SU-DHL-6 (cell line): ENCODE results near the gene CEP104.

Source experiments
- H2AFZ ChIP-seq: fragments of 200-600 bp; sonication (generic); 2 replicates; pipeline ENCODE4 v1.6.1; 2014; ENCODE audit warnings: low read depth, mild to moderate bottlenecking, moderate library complexity, mixed read lengths, antibody characterized with exemption, low read length; ENCODE audit not compliant: severe bottlenecking
- H3F3A ChIP-seq: fragments of 200-600 bp; shearing (Covaris generic); 2 replicates; pipeline ENCODE4 v1.6.0; 2016; ENCODE audit warnings: antibody characterized with exemption, mild to moderate bottlenecking; ENCODE audit not compliant: insufficient read depth
- H3K27ac ChIP-seq: fragments of 200-600 bp; sonication (generic); 2 replicates; pipeline ENCODE4 v1.5.1; 2016; ENCODE audit warnings: low read depth, mild to moderate bottlenecking, low read length, moderate library complexity, mixed read lengths
- H3K27me3 ChIP-seq: fragments of 200-600 bp; sonication (generic), shearing (Covaris generic); 2 replicates; pipeline ENCODE4 v1.6.0; 2014; ENCODE audit warnings: mild to moderate bottlenecking, low read length
- H3K36me3 ChIP-seq: fragments of 200-600 bp; sonication (generic); 2 replicates; pipeline ENCODE4 v1.6.1; 2014; ENCODE audit warnings: mild to moderate bottlenecking, low read length, mixed read lengths
- H3K4me2 ChIP-seq: fragments of 300-600, 200-600 bp; shearing (Covaris generic), sonication (generic); 2 replicates; pipeline ENCODE4 v1.6.0; 2014; ENCODE audit warnings: low read length, low read depth, mild to moderate bottlenecking; ENCODE audit not compliant: poor library complexity, severe bottlenecking
- H3K4me3 ChIP-seq: fragments of 200-600 bp; sonication (generic); 2 replicates; pipeline ENCODE4 v1.5.1; 2014; ENCODE audit warnings: antibody characterized with exemption, low read length, mild to moderate bottlenecking, mixed read lengths; ENCODE audit not compliant: insufficient read depth, poor library complexity, severe bottlenecking
- H3K79me2 ChIP-seq: fragments of 200-600 bp; sonication (generic); 2 replicates; pipeline ENCODE4 v1.6.1; 2014; ENCODE audit warnings: mild to moderate bottlenecking, low read length, moderate library complexity; ENCODE audit not compliant: insufficient read depth
- H3K9ac ChIP-seq: fragments of 200-600 bp; sonication (generic); 2 replicates; pipeline ENCODE4 v1.7.0; 2014; ENCODE audit warnings: mild to moderate bottlenecking, low read length
- H3K9me2 ChIP-seq: fragments of 200-600 bp; sonication (generic); replicated peaks from 2 replicates; pipeline ENCODE4 v1.6.1; 2014; ENCODE audit warnings: low read length; ENCODE audit not compliant: insufficient read depth
- H3K9me3 ChIP-seq: fragments of 200-600 bp; sonication (generic); 2 replicates; pipeline ENCODE4 v1.6.1; 2014; ENCODE audit warnings: low read length, mixed read lengths; ENCODE audit not compliant: insufficient read depth
- H4K20me1 ChIP-seq: fragments of 200-600 bp; sonication (generic); 2 replicates; pipeline ENCODE4 v1.6.1; 2014; ENCODE audit warnings: low read depth, mild to moderate bottlenecking, antibody characterized with exemption, low read length, moderate library complexity, mixed read lengths
- EZH2phosphoT487 ChIP-seq: fragments of 200-600 bp; sonication (generic), shearing (Covaris generic); conservative IDR thresholded peaks from 2 replicates; pipeline ENCODE4 v1.6.1; 2018; ENCODE audit warnings: mild to moderate bottlenecking, antibody characterized with exemption, low read length, moderate library complexity, mixed read lengths
- TF ChIP-seq, protein P1 (sequence below): fragments of 200-600 bp; sonication (generic); IDR thresholded peaks from one replicate; pipeline ENCODE4 v1.5.1; 2017; ENCODE audit warnings: antibody characterized with exemption, mild to moderate bottlenecking, low read length, moderate library complexity; ENCODE audit not compliant: insufficient read depth, poor library complexity, severe bottlenecking

The CEP104 gene

GRCh38 chr1:3774946-3775489 lies 82.0 kb downstream of the CEP104 start:
- no peaks in the 10 kb centered on the region for H4K20me1 ChIP-seq
- no peak overlapping the region for H3K4me2 ChIP-seq
- TF ChIP-seq, protein P1, sequence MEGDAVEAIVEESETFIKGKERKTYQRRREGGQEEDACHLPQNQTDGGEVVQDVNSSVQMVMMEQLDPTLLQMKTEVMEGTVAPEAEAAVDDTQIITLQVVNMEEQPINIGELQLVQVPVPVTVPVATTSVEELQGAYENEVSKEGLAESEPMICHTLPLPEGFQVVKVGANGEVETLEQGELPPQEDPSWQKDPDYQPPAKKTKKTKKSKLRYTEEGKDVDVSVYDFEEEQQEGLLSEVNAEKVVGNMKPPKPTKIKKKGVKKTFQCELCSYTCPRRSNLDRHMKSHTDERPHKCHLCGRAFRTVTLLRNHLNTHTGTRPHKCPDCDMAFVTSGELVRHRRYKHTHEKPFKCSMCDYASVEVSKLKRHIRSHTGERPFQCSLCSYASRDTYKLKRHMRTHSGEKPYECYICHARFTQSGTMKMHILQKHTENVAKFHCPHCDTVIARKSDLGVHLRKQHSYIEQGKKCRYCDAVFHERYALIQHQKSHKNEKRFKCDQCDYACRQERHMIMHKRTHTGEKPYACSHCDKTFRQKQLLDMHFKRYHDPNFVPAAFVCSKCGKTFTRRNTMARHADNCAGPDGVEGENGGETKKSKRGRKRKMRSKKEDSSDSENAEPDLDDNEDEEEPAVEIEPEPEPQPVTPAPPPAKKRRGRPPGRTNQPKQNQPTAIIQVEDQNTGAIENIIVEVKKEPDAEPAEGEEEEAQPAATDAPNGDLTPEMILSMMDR = no peak
- no peak for TF ChIP-seq EZH2phosphoT487
- no peak overlapping the region for H3K9ac ChIP-seq
- no peaks in the 10 kb centered on the region for H3K9me3 ChIP-seq
- H3K4me3 ChIP-seq = no peak overlapping the region
- no peaks in the 10 kb centered on the region for H3K36me3 ChIP-seq
- H3K9me2 ChIP-seq = no peaks in the 10 kb centered on the region
- no peak overlapping the region for H3K27ac ChIP-seq
- no peak overlapping the region for H2AFZ ChIP-seq
- no peaks in the 10 kb centered on the region for H3K27me3 ChIP-seq
- no peaks in the 10 kb centered on the region for H3K79me2 ChIP-seq
- no peaks in the 10 kb centered on the region for H3F3A ChIP-seq

GRCh38 chr1:3774276-3774945 lies 82.6 kb downstream of the CEP104 start:
- no peak overlapping the region for H2AFZ ChIP-seq
- no peaks in the 10 kb centered on the region for H3F3A ChIP-seq
- no peaks in the 10 kb centered on the region for H3K79me2 ChIP-seq
- no peak overlapping the region for H3K4me2 ChIP-seq
- no peaks in the 10 kb centered on the region for H3K9me3 ChIP-seq
- H3K27ac ChIP-seq = no peak overlapping the region
- TF ChIP-seq, protein P1 = no peak
- no peak for TF ChIP-seq EZH2phosphoT487
- no peaks in the 10 kb centered on the region for H4K20me1 ChIP-seq
- no peaks in the 10 kb centered on the region for H3K36me3 ChIP-seq
- H3K9me2 ChIP-seq = no peaks in the 10 kb centered on the region
- no peak overlapping the region for H3K4me3 ChIP-seq
- H3K9ac ChIP-seq = no peak overlapping the region
- H3K27me3 ChIP-seq = no peaks in the 10 kb centered on the region

DNA sequence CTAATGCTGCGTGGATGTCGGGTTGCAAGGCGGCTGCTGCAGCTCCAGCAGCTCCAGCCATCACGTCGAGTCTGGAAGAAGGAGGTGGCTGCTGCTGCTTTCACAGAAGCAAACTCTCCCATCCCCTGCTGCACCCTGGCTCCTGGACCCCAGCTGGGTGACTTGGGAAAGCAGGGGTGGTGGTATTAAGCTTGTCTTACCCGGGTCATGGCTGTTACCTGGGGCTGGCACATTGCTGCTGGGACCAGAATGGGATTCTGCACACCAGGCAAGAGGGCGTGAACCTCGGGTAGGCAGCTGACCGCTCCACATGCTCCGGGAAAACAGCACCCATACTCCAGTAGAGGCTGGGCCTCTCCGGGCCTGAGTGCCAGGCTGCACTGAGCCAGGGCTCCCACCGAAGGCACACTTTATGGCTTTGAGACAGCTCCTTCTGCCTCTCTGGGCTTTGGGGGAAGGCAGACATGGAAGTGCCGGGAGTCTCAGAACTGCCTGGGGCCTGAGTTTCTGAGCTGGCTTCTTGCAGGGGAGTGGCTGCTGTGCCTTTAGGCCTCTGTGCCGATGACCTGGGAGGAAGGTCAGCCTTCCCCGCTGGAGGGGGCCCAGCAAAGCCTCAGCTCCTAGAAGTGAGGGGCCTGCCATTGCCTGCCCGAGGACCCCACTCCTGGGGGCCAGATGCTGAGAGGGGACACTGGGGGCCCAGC lies 83.3 kb downstream of the CEP104 start:
- Histone ChIP-seq H3K4me2 (no peak overlapping the region), H3K4me3 (no peak overlapping the region), H3K9me3 (no peaks in the 10 kb centered on the region), H3K27me3 (no peaks in the 10 kb centered on the region), H3K36me3 (no peaks in the 10 kb centered on the region), H3K27ac (no peak overlapping the region), H3K79me2 (no peaks in the 10 kb centered on the region), H2AFZ (no peak overlapping the region), H4K20me1 (no peaks in the 10 kb centered on the region), H3K9ac (no peak overlapping the region), H3K9me2 (no peaks in the 10 kb centered on the region), H3F3A (no peaks in the 10 kb centered on the region)
- no peak for TF ChIP-seq EZH2phosphoT487
- TF ChIP-seq, protein P1 = no peak
